Left ventricle myocardium inferior (tissue), 1 donor: ENCODE results near the gene KCNIP3. TPM values are rescaled to one million over a fixed set of nuclear protein-coding genes. Genes with fewer than 3 reads are reported as not detected.

Experiments used
- DNase-seq: peaks from one replicate; pipeline ENCODE4 v3.0.0-alpha.2; 2020
- H3K27ac ChIP-seq: fragments of 200-600 bp; replicated peaks from 2 replicates; pipeline ENCODE4 v1.8.0; 2021
- H3K27me3 ChIP-seq: fragments of 200-600 bp; 2 replicates; pipeline ENCODE4 v1.8.0; 2021; ENCODE audit warnings: low read depth
- H3K36me3 ChIP-seq: fragments of 200-600 bp; 2 replicates; pipeline ENCODE4 v1.8.0; 2021
- H3K4me1 ChIP-seq: fragments of 200-600 bp; 2 replicates; pipeline ENCODE4 v1.8.0; 2021
- H3K4me3 ChIP-seq: fragments of 200-600 bp; 2 replicates; pipeline ENCODE4 v1.8.0; 2021; ENCODE audit warnings: mild to moderate bottlenecking, moderate library complexity
- H3K9me3 ChIP-seq: fragments of 200-600 bp; replicated peaks from 2 replicates; pipeline ENCODE4 v1.8.0; 2021
- CTCF ChIP-seq: fragments of 200-600 bp; IDR thresholded peaks from 2 replicates; pipeline ENCODE4 v1.8.0; 2021; ENCODE audit warnings: antibody characterized with exemption, mild to moderate bottlenecking, borderline replicate concordance
- intact Hi-C: fragments of 100-400 bp; cut with micrococcal nuclease; formaldehyde crosslinking; loops from one replicate; pipeline ENCODE4 v1.11.0; 2022
- total RNA-seq: library from RNA; stranded (reverse); fragmentation: NEBNext Ultra II Directional; extraction: Animal tissue kit (Norgen Biotek cat#: 25700); gene quantifications from one replicate; pipeline ENCODE4 v1.2.1, GENCODE V29; 2021
- donor health status: DM: no; HTN: yes; CAD: no; lungs with severe emphysema.

KCNIP3 gene
- total RNA-seq, 1 donor from 2014 or later = 4.6 TPM

DNA sequence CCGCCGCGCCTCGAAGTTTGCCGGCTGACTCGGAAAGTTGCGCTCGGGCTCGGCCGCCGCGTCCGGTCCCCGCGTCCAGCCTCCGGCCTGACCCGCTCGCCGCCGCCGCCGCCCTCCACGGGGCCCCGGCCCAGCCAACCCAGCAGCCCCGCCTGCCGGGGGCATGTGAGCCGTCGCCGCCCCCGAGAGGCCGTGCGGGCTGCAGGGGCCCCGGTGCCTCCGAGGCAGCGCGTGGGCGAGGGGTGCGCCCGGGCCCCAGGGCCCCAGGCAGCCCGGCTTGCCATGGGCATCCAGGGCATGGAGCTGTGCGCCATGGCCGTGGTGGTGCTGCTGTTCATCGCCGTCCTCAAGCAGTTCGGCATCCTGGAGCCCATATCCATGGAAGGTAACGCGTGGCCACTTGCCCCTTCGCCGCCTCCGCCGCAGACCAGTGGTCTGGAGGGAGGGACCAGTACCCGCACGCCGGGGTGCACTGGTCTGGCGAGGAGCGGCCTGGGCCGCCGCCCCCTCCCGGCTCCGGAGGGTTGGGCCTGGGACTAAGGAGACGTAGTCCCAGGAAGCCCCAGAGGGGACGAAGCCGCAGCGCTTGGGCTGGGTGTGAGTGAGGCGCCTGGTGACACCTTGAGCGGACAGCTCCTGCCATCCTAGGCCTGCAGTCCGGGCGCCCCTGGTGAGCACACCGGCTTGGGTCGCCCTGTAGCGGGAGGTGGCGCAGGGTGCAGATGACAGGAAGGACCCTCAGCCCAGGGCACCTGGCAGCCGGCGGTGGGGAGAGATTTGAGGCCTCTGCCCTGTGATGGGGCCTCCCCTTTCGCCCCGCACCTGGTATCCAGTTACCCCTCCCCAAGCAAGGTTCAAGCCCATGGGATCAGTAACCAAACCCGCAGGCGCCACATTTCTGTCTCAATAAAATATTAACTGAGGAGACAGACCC lies 49.9 kb downstream of the KCNIP3 start:
- peak; percentile 34 for DNase-seq
- no peaks in the 10 kb centered on the region for H3K36me3 ChIP-seq
- H3K27ac ChIP-seq = peak overlapping the region; percentile 78
- TF ChIP-seq CTCF = no peak
- no peaks in the 10 kb centered on the region for H3K9me3 ChIP-seq
- H3K4me3 ChIP-seq = peak overlapping the region; percentile 81
- H3K4me1 ChIP-seq = peaks cover 30% of the 10 kb centered on the region
- peaks cover 37% of the 10 kb centered on the region for H3K27me3 ChIP-seq
- intact Hi-C loops = no loop called here

DNA sequence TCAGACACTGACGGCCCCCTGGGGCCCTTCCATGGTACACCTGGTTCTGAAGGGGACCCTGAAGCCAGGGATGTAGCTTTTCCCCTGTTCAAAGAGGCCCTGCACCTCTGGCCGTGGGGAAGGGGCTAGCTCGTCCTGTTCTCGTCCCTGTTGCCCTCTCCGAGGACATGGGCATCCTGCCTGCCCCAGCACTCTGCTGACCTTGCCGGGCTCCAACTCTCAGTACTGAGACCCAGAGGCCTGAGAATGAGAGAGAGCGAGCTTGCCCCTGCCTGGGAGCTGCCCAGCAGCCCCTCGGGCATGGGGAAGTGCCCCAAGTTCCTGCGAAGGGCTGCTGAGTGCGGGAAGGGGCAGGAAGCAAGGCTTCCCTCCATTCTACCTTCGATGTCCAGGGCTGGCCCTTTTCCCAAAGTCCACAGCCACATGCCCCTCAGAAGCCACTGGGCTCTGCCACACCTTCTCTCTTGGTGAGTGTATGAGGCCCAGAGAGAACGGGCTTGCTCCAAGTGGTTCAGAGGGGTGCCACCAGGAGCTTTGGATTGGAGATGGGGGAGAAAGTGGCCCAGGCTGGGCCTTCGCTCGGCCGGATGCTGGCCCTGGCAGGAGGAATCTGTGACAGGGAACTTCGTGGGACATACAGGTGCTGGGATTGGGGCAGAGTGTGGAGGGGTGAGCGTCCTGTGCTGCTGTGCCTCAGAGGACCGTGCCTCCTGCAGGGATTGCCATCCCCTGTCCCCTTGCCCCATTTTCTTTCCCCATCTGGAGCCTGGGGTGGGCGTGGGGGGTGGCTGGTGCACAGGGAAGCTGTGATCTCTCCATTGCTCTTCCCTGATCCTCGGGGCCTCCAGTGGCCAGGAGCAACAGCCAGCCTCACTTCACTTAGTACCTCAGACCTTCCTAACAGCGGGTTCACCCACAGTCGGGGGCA lies 50.8 kb downstream of the KCNIP3 start:
- no peak for TF ChIP-seq CTCF
- Histone ChIP-seq H3K4me3 (peak overlapping the region; percentile 81), H3K9me3 (no peaks in the 10 kb centered on the region), H3K36me3 (no peaks in the 10 kb centered on the region), H3K4me1 (peaks cover 30% of the 10 kb centered on the region), H3K27me3 (peaks cover 28% of the 10 kb centered on the region), H3K27ac (peak overlapping the region; percentile 78)
- no peak for DNase-seq
- intact Hi-C loops = no loop called here

- Histone ChIP-seq H3K9me3 (no peaks in the 10 kb centered on the region), H3K4me1 (peaks cover 30% of the 10 kb centered on the region), H3K27ac (no peak overlapping the region), H3K27me3 (peaks cover 18% of the 10 kb centered on the region), H3K36me3 (no peaks in the 10 kb centered on the region), H3K4me3 (no peak overlapping the region)
- DNase-seq = peak; percentile 36
- TF ChIP-seq CTCF = no peak
- intact Hi-C loops = no loop called here
These were observed 51.7 kb downstream of the KCNIP3 start for GRCh38 chr2:95348609-95349567.

DNA sequence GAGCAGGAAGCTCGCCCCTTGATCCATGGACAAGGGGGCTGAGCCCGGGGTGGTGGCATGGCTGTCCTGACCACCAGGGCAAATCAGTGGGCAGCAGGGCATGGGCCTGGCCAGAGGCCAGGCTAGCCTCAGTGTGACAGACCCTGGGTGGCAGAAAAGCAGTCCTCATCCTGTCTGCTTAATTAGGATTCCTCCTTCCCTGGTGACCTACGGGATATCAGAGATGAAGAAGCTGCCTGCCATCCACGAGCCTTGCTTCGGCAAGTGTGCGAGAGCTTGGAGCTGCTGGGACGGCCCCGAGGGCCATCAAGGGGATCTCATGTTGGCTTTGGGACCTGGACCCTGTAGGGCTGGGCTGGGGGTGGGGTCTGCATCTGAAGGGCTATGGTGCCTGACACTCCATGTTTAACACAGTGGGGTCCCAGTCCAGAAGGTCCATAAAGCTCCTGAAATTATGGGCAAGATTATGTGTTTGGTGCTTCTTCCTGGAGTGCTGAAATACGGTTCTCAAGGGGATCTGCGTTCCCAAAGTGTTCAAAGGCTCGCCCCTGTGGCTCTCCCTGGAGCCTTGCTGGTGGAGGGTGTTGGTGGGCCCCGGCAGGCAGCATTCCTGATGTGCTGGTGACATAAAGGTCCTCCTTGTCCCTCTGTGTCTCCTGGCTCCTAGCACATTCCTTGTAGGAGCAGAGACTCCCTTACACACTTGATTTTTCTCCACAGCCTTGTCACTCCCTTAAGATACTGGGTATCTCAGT lies 52.6 kb downstream of the KCNIP3 start:
- DNase-seq = no peak
- no peak for TF ChIP-seq CTCF
- intact Hi-C loops = no loop called here
- H3K27ac ChIP-seq = no peak overlapping the region
- no peaks in the 10 kb centered on the region for H3K9me3 ChIP-seq
- no peak overlapping the region for H3K4me3 ChIP-seq
- H3K27me3 ChIP-seq = peaks cover 10% of the 10 kb centered on the region
- no peaks in the 10 kb centered on the region for H3K36me3 ChIP-seq
- H3K4me1 ChIP-seq = peaks cover 30% of the 10 kb centered on the region
